ELF-1 (cell line): ENCODE results near the gene ATAD5.
"Not testable (repeated sequence)": the region's sequence is repeated elsewhere in the genome, so short reads cannot be mapped to it uniquely, and the experiment has no call there.

Experiments
- DNase-seq: peaks from one replicate; pipeline ENCODE4 v3.0.0-alpha.2; 2016; ENCODE audit warnings: low read depth, low spot score

The ATAD5 gene

GRCh38 chr17:30831663-30832437 lies at the start of gene ATAD5:
Gene ATAD5, plus strand, starts transcription at chr17:30831966. Its CDS starts 382 bp downstream, at chr17:30832348.
- peak; percentile 92 for DNase-seq

- no peak for DNase-seq
These were observed 49.6 kb upstream of the ATAD5 start for GRCh38 chr17:30782206-30782605.

GRCh38 chr17:30788918-30789317 lies 42.8 kb upstream of the ATAD5 start:
- no peak for DNase-seq

- DNase-seq = no peak
These were observed 41.5 kb upstream of the ATAD5 start for GRCh38 chr17:30790279-30790678.

GRCh38 chr17:30793282-30793977 lies 38.3 kb upstream of the ATAD5 start:
- DNase-seq = no peak

GRCh38 chr17:30794372-30794771 lies 37.4 kb upstream of the ATAD5 start:
- no peak for DNase-seq

GRCh38 chr17:30796016-30796415 lies 35.8 kb upstream of the ATAD5 start:
- no peak for DNase-seq

GRCh38 chr17:30801671-30802070 lies 30.1 kb upstream of the ATAD5 start:
- DNase-seq = no peak

GRCh38 chr17:30805944-30806456 lies 25.8 kb upstream of the ATAD5 start:
- DNase-seq = no peak

- DNase-seq = no peak
These were observed 23.9 kb upstream of the ATAD5 start for GRCh38 chr17:30807896-30808295.

- DNase-seq = no peak
These were observed 22.9 kb upstream of the ATAD5 start for GRCh38 chr17:30808785-30809286.

GRCh38 chr17:30809867-30810266 lies 21.9 kb upstream of the ATAD5 start:
- no peak for DNase-seq

GRCh38 chr17:30812218-30813177 lies 19.3 kb upstream of the ATAD5 start:
- DNase-seq = no peak

- not testable (repeated sequence) for DNase-seq
These were observed 17.5 kb upstream of the ATAD5 start for GRCh38 chr17:30814236-30814635.

- DNase-seq = not testable (repeated sequence)
These were observed 16.9 kb upstream of the ATAD5 start for GRCh38 chr17:30814860-30815259.

- DNase-seq = no peak
These were observed 15.6 kb upstream of the ATAD5 start for GRCh38 chr17:30816165-30816564.

GRCh38 chr17:30819971-30820705 lies 11.6 kb upstream of the ATAD5 start:
- DNase-seq = no peak

- DNase-seq = no peak
These were observed 9.7 kb upstream of the ATAD5 start for GRCh38 chr17:30821871-30822723.

- not testable (repeated sequence) for DNase-seq
These were observed 8.8 kb upstream of the ATAD5 start for GRCh38 chr17:30822919-30823318.

- no peak for DNase-seq
These were observed 8.3 kb upstream of the ATAD5 start for GRCh38 chr17:30823421-30823820.
